Left renal pelvis (tissue), 4 donors: ENCODE measurements around the gene WIF1. TPM values are rescaled to one million over a fixed set of nuclear protein-coding genes. Genes with fewer than 3 reads are reported as not detected.

Source experiments
- DNase-seq, 4 donors: peaks; one replicate each; pipeline ENCODE4 v3.0.0-alpha.2; 2013; ENCODE audit warnings: low read depth in 4 of 4, low spot score in 3 of 4
- polyA plus RNA-seq, 4 donors: library from polyadenylated mRNA; unstranded; fragments of 120-200 nt; gene quantifications; one replicate each; pipeline ENCODE4 v1.2.1, GENCODE V29; 2013; ENCODE audit not compliant: insufficient read length in 4 of 4

The WIF1 gene
- polyA plus RNA-seq, 4 donors = 2.0 to 5.5 (median 2.6) TPM

DNA sequence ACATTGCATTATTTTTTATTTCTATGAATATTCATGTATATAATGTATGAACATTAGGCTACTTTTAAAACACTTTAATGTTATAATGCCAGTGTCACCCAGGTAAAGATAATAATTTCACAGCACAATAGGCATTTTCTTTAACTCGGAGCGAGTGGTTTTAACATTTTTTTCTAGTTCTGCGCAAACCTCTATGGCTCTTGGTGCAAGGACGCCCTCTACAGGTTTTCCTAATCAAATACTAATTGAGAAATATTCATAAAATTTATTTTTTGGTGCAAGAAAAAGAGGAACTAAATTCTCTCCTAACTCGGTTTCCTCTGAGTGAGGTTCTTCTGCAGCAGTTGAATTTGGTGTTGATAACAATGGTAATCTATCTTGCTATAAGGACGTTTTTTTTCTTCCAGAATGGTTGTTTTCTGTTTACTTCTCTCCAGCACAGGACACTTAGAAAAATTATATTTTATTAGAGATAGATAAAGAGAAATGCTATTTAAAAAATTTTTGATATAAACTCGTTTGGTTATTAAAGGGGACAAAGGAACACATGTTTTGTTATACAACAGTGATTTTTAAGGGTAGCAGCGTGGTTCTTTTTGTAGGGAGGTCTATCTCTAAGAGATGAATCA is 2.4 kb upstream of the WIF1 start:
- DNase-seq = no peak

DNA sequence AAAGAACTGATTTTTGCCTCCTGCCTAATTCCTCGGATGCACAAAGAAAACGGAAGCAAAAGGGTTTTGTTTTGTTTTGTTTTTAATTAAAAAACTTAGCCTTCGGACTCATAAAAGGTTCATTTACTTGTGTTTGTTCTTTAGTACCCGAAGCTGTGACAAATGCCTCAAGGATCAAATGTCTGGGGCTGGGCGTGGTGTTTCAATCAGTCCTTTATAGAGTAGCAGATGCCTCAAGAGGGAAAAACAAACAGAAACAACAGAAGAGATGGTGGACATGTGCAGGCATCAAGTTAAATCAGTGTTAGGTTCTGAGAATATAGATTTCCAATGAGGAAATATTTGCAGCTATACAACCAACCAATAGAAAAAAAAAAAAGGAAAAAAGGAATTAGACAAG is 1.6 kb upstream of the WIF1 start:
- DNase-seq = no peak

DNA sequence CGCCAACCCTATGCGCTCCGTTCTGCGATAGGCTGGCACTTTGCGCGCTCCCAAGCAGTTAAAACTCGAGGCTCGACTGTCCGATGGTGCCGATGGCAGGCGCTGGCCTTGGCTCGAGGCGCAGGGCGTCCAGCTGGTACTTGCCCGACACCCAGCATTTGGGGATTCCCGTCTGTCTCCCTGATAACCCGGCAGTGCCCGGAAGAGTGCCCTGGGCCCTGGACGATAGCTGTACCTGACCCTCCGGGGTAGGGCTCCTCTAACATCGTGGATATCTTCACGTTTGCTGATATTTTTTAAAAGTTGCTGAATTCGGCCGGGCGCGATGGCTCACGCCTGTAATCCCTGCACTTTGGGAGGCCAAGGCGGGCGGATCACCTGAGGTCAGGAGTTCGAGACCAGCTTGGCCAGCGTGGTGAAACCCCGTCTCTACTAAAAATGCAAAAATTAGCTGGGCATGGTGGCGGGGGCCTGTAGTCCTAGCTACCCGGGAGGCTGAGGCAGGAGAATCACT is 908 bp upstream of the WIF1 start:
- DNase-seq = no peak

DNA sequence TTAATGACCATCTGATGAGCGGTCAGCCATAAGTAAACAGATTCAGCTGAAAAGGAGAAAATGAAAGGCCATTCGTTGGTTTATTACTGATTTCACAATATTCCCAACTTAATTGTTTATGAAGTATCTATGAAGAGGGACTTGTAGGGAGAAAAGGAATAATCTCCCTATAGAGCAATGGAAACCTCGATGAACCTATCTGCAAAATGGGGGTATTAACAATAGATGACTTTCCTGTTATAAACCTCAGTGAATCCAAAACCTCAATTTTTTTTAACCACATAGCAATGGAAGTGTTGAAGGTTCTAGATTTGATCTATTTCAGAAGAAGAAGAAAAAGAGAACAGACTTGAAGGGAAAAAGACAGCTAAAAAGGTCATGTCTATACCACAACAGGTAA is 2.0 kb downstream of the WIF1 start:
- DNase-seq = no peak

DNA sequence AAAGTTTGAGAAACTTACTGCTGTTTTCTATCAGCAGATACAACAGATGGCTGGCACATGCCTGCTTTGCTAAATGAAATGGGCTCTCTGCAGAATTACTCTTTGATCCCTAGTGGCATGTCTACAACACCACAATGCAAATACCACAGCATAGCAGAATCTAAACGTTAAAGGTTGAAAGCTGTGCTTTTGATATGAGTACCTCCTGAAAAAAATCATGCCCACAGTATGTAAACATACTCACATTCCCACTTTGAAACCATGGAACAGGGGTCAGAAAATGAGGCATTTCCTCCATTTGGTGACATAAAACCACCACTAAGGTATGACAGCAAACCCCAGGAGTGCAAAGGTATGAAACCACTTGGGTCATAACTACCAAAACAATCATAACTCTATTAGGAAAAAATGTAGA is 7.5 kb downstream of the WIF1 start:
- no peak for DNase-seq

DNA sequence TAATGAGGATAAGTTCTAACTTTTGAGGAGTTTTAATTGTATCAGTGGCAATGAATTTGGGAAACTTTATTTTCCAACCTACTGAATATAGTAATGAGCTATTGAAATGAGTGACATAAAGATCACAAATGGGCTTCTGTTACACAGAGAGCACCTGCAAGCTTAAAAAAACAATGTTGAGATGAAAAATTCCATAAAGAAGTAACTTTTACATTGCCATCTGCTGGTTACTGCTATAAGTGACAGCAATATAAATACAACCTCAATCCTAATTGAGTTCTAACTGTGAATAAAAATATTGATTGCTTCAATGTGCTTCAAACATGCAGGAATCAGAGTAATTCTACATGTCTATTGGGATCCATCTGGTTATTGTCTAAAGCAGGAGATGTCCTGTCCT is 14.2 kb downstream of the WIF1 start:
- DNase-seq = no peak

DNA sequence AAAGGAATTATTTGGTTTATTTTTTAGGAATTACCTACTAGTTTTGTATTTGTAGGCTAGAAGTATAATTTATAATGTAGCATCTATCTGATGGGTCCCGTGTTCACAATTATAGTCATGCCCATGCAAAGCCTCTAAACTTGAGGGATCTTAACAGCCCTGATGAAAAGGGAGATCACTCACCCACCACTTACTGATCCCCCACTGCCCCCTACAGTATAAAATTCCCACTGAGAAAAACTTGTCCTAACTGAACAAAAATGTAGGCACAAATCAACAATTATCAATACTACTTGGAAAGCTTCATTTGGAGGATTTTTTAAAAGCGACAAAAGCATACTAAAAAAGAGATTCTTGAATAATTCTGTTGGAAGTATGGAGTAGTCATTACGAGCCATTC is 21.0 kb downstream of the WIF1 start:
- no peak for DNase-seq

DNA sequence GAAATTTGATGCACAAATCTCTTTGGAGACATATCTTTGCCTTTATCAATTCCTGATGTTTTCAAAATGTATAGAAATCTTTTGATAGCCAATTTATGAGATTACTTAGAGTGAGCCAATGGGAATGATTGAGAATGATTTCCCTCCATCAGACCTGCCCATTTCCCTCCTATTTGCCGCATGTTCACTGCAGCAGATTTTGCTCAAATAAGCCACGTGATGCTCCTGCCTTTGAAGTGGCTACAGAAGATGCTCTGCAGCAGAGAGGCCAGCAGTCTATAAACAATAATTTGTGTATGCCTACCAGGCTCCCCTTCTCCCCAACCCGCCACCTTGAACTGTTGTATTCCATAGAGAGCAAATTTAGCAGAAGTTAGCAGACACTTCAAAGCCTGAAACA is 21.9 kb downstream of the WIF1 start:
- no peak for DNase-seq

DNA sequence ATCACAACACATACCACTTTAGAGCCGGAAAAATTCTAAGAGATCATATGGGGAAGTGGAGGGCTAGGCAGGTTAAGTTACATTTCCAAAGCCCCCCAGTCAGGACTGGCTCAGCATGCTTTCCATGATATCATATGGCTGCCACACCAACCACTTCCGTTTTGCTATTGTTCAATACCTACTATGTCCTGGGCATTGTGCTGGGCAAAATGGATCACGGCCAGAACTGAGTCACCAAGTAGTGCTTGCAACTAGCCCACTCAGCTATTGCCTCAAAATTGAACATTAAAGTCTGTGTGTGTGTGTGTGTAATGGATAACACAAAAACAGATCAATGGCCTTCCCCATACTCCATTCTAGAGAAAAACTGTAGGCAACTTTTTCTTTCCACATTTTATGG is 22.7 kb downstream of the WIF1 start:
- DNase-seq = no peak

DNA sequence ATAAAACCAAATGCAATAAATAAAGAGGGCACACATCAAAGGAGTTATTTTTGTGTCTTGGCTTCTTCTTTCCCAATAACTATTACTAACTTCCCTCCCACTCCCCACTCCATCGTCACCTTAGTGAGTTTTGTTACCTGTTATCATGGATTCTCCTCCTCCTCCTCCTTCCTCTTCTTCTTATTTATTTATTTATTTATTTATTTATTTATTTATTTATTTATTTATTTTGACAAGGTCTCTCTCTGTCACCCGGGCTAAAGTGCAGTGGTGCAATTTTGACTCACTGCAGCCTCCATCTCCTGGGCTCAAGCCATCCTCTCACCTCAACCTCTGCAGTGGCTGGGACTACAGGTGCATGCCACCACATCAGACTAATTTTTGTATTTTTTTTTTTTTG is 26.4 kb downstream of the WIF1 start:
- no peak for DNase-seq

DNA sequence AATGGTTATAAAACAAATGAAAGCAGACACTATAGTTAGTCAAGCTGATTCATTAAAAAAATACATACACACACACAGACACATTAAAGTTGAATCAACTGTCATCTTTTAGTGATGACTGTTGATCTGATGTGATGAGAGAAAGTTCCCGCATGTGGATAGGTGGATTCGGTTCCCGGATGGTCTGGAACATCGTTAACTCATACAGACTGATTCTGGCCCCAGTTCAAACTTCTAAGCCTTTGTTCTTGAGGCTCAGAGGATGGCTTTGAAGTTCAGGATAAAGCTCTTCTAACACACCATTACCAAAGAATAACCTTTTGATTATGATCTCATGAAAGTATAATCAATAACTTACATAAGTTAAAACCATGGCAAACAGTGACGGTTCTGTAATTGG is 27.5 kb downstream of the WIF1 start:
- DNase-seq = no peak

DNA sequence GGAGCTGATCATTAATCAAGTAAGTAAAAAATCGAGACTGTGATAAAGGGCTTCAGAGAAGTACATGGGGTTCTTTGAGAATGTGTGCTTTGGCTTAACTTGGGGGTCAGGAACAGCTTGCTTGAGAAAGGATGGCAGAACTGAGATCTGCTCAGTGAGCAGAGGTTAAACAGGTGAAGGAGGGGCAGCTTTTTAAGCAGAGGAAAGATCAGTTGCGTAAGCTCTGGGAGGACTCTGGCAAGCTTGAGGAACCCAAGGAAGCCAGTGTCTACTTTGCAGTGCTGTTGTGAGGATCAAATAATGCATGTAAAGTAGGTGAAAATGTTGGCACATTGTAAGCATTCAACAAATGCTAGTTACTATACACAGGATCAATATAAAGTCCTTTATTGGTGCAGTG is 30.6 kb downstream of the WIF1 start:
- DNase-seq = no peak

DNA sequence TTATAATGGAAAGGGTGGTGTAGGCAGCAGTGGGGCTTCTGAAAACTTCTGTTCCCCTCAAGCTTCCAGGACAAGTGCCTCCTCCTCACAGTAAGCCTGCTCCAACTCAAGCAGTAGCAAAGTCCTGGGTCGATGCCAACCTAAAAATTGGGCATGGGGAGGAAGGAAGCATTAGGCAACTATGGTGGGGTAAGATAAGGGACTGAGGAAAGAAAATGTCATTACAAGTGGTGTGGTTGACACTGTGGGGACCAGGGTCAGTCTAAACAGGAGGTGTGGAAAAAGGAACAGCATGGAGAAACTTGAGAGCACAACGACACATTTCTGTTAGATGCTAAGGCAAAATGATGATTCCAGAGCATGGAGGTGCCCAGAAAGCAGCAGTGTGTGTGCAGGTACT is 34.9 kb downstream of the WIF1 start:
- DNase-seq = no peak

DNA sequence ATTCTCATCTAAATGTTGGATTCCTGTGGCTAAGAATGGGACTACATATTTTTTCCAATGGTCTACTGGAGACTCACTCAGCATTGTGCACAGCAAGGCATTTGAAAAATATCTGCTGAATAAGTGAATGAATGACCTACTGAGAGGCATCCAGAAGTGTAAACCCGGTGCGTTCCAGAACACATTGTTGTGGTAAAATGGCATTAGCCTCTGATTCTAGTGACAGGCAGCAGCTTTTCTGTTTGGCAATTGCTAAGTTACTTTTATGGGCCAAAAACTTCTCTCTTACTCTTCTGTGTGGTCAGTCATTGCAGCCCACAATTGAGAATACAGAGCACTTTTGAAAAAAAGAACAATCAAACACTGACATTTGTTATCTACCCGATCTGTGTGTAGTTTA is 36.5 kb downstream of the WIF1 start:
- DNase-seq = no peak

DNA sequence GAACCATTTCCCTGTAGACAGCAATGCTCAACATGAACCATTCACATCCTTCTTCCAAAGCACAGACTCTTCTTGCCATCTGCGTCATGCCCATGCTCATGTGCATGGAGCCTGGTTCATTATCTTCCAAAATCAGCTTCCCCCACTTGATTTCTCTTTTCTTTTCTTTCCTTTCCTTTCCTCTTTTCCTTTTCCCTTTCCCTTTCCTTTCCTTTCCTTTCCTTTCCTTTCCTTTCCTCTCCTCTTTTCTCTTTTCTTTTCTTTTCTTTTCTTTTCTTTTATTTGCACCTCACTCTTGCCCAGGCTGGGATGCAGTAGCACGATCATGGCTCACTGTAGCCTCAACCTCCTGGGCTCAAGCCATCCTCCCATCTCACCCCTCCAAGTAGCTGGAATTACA is 37.5 kb downstream of the WIF1 start:
- no peak for DNase-seq

DNA sequence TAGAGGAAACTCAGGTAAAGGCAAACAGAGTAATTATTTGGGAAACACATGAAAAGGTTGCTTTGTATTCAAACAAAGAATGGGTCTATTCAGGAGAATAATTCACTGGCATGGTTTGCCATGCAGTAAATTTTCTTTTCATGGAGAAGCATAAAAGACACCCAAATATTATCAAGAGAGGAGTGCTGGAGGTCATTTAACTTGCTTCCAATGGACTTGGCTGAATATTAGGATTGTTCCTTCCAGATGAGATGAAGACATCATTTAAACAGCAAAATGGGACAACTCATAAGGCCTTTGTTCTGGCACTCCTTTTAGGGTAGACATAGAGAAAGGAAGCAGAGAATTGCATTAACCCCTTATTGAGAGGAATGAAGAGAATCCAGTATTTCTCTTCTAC is 38.7 kb downstream of the WIF1 start:
- DNase-seq = no peak

DNA sequence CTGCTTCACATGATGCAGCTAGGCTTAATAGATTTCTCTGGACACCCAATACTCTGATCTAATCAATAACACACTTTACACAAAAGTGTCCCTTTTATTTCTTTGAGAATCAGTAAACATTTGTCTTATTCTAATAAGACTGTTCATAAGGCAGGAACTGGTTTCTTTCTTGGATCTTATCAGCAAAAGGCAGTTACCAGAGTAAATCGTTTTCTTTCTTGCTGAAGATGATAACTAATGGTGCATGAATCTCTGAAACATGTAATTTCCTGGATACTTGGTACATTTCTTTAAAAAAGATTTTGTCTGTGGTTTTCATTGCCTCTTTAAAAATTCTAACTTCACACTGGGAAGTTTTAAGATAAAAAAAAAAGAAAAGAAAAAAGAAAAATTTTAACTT is 39.6 kb downstream of the WIF1 start:
- DNase-seq = no peak

DNA sequence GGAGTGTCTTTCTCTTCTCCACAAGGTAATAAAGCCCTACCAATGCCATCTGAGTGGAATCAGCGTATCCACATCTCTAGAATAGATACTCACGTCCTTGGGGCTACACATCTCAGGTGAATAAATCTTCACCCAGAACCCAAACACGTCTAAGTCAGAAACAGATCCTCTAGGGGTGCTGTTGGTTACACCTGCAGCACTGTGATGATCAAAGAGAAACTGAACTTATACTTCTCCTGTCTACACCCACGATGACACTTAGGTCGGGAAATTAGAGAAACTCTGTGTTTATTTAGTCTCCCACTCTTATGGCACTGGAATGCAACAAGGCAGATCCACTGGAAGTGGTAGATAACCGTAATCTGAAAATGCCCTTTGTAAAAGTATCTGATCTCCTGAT is 46.2 kb downstream of the WIF1 start:
- no peak for DNase-seq

DNA sequence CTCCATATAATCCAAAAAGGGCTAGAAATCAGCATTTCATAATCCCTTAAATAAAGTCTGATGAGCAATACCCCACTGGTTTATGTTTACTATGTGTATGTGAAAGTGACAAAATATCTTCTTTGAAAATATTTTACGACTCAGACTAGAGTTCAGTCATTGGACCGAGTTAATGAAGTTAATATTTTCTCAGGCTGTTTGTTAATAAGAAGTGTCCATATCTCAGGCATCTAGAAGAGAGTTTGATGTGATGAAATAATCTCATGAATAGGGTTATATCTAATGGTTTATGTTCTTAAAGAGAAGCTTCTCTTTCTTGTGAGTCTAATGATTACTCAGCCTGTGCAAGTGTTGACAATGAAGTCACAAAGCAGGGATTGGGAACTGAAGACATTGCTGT is 51.8 kb downstream of the WIF1 start:
- DNase-seq = no peak

DNA sequence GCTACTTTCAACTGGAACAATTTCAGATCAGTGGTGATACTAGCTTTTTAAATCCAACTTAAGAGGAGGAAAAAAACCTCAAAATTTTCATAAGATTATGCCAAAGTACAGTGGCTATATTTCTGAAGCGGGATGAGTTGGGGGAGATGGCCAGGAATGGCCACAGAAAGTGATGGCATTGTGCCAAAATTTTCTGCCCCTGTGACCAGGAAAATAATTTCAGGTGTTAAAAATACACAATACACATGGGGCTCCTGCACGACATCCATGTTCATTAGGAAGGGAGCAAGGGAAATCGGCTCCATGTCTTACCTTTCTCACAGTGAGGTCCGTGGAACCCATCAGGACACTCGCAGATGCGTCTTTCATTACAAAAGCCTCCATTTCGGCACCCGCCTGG is 53.7 kb downstream of the WIF1 start:
- DNase-seq = no peak

DNA sequence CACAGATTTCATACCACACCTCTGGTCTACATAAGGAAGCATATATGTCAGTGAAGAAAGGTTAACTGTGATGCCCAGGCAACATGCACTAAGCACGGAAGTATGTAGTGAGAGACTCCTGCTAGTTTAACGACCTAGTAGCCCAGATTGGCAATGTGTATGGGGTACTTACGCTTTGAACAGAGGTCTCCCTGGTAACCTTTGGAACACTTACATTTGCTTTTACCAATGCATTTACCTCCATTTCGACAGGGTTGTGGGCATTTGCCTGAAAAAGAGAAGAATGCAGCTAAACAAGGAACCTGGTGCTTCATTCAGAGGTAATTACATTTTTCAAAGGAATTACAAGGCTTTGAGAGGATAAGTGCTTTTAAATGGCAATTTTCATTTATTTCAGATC is 65.2 kb downstream of the WIF1 start:
- no peak for DNase-seq

DNA sequence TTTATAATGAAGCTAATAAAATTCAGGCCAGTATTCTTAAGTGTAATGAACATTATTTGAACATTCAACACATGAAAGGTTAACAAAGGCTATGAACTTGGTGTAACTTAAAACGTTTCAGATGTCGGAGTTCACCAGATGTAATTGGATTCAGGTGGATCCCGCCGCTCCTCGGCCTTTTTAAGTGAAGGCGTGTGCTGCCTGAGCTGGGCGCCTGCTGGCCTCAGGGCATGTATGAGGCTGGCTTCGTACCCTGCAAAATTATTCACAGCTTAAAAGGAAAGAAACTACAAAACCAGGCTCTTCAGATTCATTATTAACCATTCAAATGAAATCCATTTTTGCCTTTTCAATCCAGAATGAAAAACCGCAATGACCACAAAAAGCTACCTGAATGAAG is 69.9 kb downstream of the WIF1 start:
- no peak for DNase-seq

DNA sequence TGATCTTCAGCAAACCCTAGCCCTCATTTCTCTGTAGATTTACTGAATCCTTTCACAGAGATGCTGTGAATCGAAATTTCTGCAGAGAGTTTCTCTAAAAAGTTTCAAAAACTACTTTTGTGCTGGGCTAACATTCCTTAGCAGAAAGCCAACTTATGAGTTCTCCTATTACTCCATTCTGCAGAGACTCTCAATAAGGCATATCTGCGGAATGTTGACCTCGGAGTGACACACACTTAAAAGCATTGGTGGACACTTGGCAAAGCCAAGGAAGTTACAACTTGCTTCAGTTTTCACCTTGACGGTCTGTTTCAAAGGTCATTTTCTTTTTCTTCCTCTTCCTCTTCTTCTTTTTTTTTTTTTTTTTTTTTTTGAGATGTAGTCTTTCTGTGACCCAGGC is 75.8 kb downstream of the WIF1 start:
- DNase-seq = no peak
